PC-9 (cell line): Measurements from ENCODE around the gene SLC25A44. TPM values are rescaled to one million over a fixed set of nuclear protein-coding genes. Genes with fewer than 3 reads are reported as not detected.

Experiments
- BruUV-seq: library from RNA; stranded (reverse); fragments of 400-500 nt; replicated peaks from 2 replicates; lab custom pipeline; 2021; lab: Mats Ljungman, UMichigan
- CTCF ChIA-PET: fragments of 300-600 bp; sonication (Branson Sonifier 250); formaldehyde crosslinking; loops from one replicate; lab custom pipeline; 2022; ENCODE audit warnings: antibody characterized with exemption; lab: Charles Lee
- POLR2A ChIA-PET: fragments of 300-600 bp; sonication (Branson Sonifier 250); formaldehyde crosslinking; loops from one replicate; lab custom pipeline; 2022; ENCODE audit warnings: antibody characterized with exemption; ENCODE audit not compliant: unreplicated experiment; lab: Charles Lee
- DNase-seq, 2 experiments: peaks; one replicate each; pipeline versions ENCODE4 v3.0.0 to v3.0.0-alpha.2; 2015 to 2022; ENCODE audit warnings: mixed read lengths in 1 of 2
- H2AFZ ChIP-seq: fragments of 200-600 bp; sonication (generic); 2 replicates; pipeline ENCODE4 v1.8.1; 2017; ENCODE audit warnings: antibody characterized with exemption
- H3F3A ChIP-seq: fragments of 200-600 bp; sonication (generic); 2 replicates; pipeline ENCODE4 v1.8.1; 2017; ENCODE audit warnings: antibody characterized with exemption, mild to moderate bottlenecking, low read depth; ENCODE audit not compliant: insufficient read depth
- H3K27ac ChIP-seq: fragments of 200-600 bp; sonication (generic); 2 replicates; pipeline ENCODE4 v1.6.1; 2016; ENCODE audit warnings: mixed run types
- H3K27me3 ChIP-seq: fragments of 200-600 bp; sonication (generic); 2 replicates; pipeline ENCODE4 v1.6.1; 2016; ENCODE audit warnings: low read depth, mixed run types; ENCODE audit not compliant: insufficient read depth
- H3K36me3 ChIP-seq: fragments of 200-600 bp; sonication (generic); 2 replicates; pipeline ENCODE4 v1.6.1; 2016; ENCODE audit warnings: low read depth, mixed run types
- H3K4me1 ChIP-seq: fragments of 200-600 bp; sonication (generic); replicated peaks from 2 replicates; pipeline ENCODE4 v1.6.1; 2016; ENCODE audit warnings: mixed run types; ENCODE audit not compliant: insufficient read depth
- H3K4me2 ChIP-seq: fragments of 200-600 bp; sonication (generic); 2 replicates; pipeline ENCODE4 v1.6.1; 2017; ENCODE audit warnings: mixed run types
- H3K4me3 ChIP-seq: fragments of 200-600 bp; sonication (generic); 2 replicates; pipeline ENCODE4 v1.6.1; 2016; ENCODE audit warnings: mixed run types
- H3K79me2 ChIP-seq: fragments of 200-600 bp; sonication (generic); 2 replicates; pipeline ENCODE4 v1.6.1; 2017; ENCODE audit warnings: low read depth, mixed run types
- H3K9me2 ChIP-seq: fragments of 200-600 bp; sonication (generic); 2 replicates; pipeline ENCODE4 v1.8.1; 2017; ENCODE audit warnings: mild to moderate bottlenecking; ENCODE audit not compliant: insufficient read depth
- H3K9me3 ChIP-seq: fragments of 200-600 bp; sonication (generic); 2 replicates; pipeline ENCODE4 v1.8.1; 2016; ENCODE audit warnings: low read depth; ENCODE audit not compliant: insufficient read depth
- H4K20me1 ChIP-seq: fragments of 200-600 bp; sonication (generic); 2 replicates; pipeline ENCODE4 v1.8.1; 2017; ENCODE audit not compliant: insufficient read depth
- EZH2 ChIP-seq: fragments of 200-600 bp; sonication (generic); IDR thresholded peaks from 2 replicates; pipeline ENCODE4 v1.8.0; 2017; ENCODE audit warnings: antibody characterized with exemption, low read depth
- intact Hi-C: fragments of 100-400 bp; cut with micrococcal nuclease; formaldehyde crosslinking; loops from one replicate; pipeline ENCODE4 v1.10.0; 2022; ENCODE audit not compliant: unreplicated experiment
- total RNA-seq: library from RNA; stranded (reverse); gene quantifications from 2 replicates; pipeline ENCODE4 v1.2.3, GENCODE V29; 2021
- TF ChIP-seq, protein P1 (sequence below): fragments of 200-600 bp; sonication (generic); conservative IDR thresholded peaks from 2 replicates; pipeline ENCODE4 v1.6.1; 2017; ENCODE audit warnings: mixed run types, antibody characterized with exemption, mild to moderate bottlenecking, moderate library complexity

The SLC25A44 gene
- total RNA-seq, 1 experiment from 2014 or later, result 20.2 TPM

GRCh38 chr1:156148216-156148615, 45.7 kb upstream of the SLC25A44 start:
- TF ChIP-seq EZH2, result no peak
- TF ChIP-seq, protein P1, sequence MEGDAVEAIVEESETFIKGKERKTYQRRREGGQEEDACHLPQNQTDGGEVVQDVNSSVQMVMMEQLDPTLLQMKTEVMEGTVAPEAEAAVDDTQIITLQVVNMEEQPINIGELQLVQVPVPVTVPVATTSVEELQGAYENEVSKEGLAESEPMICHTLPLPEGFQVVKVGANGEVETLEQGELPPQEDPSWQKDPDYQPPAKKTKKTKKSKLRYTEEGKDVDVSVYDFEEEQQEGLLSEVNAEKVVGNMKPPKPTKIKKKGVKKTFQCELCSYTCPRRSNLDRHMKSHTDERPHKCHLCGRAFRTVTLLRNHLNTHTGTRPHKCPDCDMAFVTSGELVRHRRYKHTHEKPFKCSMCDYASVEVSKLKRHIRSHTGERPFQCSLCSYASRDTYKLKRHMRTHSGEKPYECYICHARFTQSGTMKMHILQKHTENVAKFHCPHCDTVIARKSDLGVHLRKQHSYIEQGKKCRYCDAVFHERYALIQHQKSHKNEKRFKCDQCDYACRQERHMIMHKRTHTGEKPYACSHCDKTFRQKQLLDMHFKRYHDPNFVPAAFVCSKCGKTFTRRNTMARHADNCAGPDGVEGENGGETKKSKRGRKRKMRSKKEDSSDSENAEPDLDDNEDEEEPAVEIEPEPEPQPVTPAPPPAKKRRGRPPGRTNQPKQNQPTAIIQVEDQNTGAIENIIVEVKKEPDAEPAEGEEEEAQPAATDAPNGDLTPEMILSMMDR, result no peak
- intact Hi-C loops, result loop anchor here (5.0 kb wide), 1 partner anchor 169 kb away; no protein-coding TSS in a partner anchor
- no TSS peak for BruUV-seq
- no peak overlapping the region for H3K27ac ChIP-seq
- no peaks in the 10 kb centered on the region for H3K36me3 ChIP-seq
- peaks cover 15% of the 10 kb centered on the region; the same call in 1 of the 2 replicates for H3K27me3 ChIP-seq
- peaks cover 7% of the 10 kb centered on the region for H3K4me1 ChIP-seq
- no peak for DNase-seq
- H4K20me1 ChIP-seq, result 0 out of 2 replicates have a peak, but pooled peaks cover 4% of the 10 kb centered on the region
- no peaks in the 10 kb centered on the region for H3K9me2 ChIP-seq
- ChIA-PET CTCF (interaction anchor here (1.1 kb wide), 1 partner anchor 77 kb away, joined by 5 read pairs; no protein-coding TSS in a partner anchor), POLR2A (no interaction called here)
- H3K79me2 ChIP-seq, result no peaks in the 10 kb centered on the region
- no peak overlapping the region for H3K4me3 ChIP-seq
- H3F3A ChIP-seq, result peaks cover 22% of the 10 kb centered on the region
- H2AFZ ChIP-seq, result no peak overlapping the region
- H3K9me3 ChIP-seq, result no peaks in the 10 kb centered on the region
- no peak overlapping the region for H3K4me2 ChIP-seq

GRCh38 chr1:156149374-156150332, 44.3 kb upstream of the SLC25A44 start:
- Histone ChIP-seq H4K20me1 (0 out of 2 replicates have a peak, but pooled peaks cover 4% of the 10 kb centered on the region), H3K4me3 (no peak overlapping the region), H3K27me3 (peaks cover 15% of the 10 kb centered on the region; the same call in 1 of the 2 replicates), H3K27ac (no peak overlapping the region), H2AFZ (no peak overlapping the region), H3K36me3 (no peaks in the 10 kb centered on the region), H3K4me2 (no peak overlapping the region), H3F3A (peaks cover 12% of the 10 kb centered on the region), H3K79me2 (no peaks in the 10 kb centered on the region), H3K4me1 (peaks cover 15% of the 10 kb centered on the region), H3K9me3 (no peaks in the 10 kb centered on the region), H3K9me2 (no peaks in the 10 kb centered on the region)
- DNase-seq, result no peak
- TF ChIP-seq EZH2, result no peak
- TF ChIP-seq, protein P1, result no peak
- BruUV-seq, result no TSS peak
- POLR2A ChIA-PET, result no interaction called here
- CTCF ChIA-PET, result interaction anchor here (1.1 kb wide), 1 partner anchor 75 kb away, joined by 4 read pairs; no protein-coding TSS in a partner anchor
- intact Hi-C loops, result loop anchor here (5.0 kb wide), 1 partner anchor 168 kb away; no protein-coding TSS in a partner anchor

DNA sequence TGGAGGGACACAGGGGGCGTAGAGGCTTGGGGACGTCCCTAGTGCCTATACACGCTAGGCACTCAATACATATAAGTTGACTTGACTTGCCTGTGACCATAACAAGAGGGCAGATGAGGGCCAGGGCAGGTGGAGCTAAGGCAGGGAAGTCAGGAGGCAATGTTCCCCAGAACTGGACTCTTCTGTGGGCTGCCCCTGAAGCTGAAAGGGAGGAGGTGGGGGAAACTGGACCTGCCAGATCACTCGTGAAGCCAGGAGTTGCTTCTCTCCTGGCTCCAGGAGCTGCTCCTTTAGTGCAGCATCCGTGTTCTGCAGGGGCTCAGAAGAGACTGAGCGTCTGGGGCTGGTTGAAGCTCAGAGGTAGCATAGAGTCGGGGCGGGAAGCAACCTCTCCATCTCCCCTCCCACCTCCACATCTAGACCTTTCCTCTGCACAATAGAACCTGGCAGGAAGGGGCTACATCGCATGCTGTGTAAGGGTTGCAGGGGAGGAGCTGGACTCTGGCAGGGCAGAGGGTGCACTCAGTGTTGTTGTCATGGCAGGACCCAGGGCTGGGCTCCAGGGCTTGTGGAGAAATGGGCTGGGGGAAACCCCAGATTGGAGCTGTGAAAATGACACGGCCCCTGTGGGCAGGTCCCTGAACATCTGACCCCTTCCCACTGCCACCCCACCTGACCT, 43.4 kb upstream of the SLC25A44 start:
- Histone ChIP-seq H3K36me3 (no peaks in the 10 kb centered on the region), H3K9me3 (no peaks in the 10 kb centered on the region), H2AFZ (no peak overlapping the region), H4K20me1 (0 out of 2 replicates have a peak, but pooled peaks cover 2% of the 10 kb centered on the region), H3K27me3 (peaks cover 15% of the 10 kb centered on the region; the same call in 1 of the 2 replicates), H3K4me2 (no peak overlapping the region), H3F3A (peaks cover 6% of the 10 kb centered on the region), H3K4me1 (peaks cover 15% of the 10 kb centered on the region), H3K27ac (no peak overlapping the region), H3K9me2 (no peaks in the 10 kb centered on the region), H3K79me2 (no peaks in the 10 kb centered on the region), H3K4me3 (no peak overlapping the region)
- no TSS peak for BruUV-seq
- DNase-seq, result no peak
- TF ChIP-seq, protein P1, result no peak
- TF ChIP-seq EZH2, result no peak
- CTCF ChIA-PET, result no interaction called here
- POLR2A ChIA-PET, result no interaction called here
- intact Hi-C loops, result no loop called here
